Omental fat pad (tissue), 4 donors: Measurements from ENCODE around the gene MTM1. TPM values are rescaled to one million over a fixed set of nuclear protein-coding genes. Genes with fewer than 3 reads are reported as not detected.

Experiments
- ATAC-seq: fragments of 150-250 bp; one replicate; pipeline ENCODE4 v1.9.1; 2016; ENCODE audit warnings: mild to moderate bottlenecking, moderate library complexity; ENCODE audit not compliant: low FRiP score
- DNase-seq: peaks from one replicate; pipeline ENCODE4 v3.0.0-alpha.2; 2019; ENCODE audit warnings: low spot score
- CTCF ChIP-seq, 3 donors: fragments of 450-650 bp; IDR thresholded peaks; one replicate each; pipeline ENCODE4 v1.5.1; 2016 to 2017; ENCODE audit warnings: antibody characterized with exemption in 3 of 3, mild to moderate bottlenecking in 3 of 3, moderate library complexity in 2 of 3
- total RNA-seq, 4 donors: library from RNA; depleted of rRNA; stranded (reverse); fragments of >200 nt; gene quantifications; one replicate each; pipeline ENCODE4 v1.1.0, GENCODE V29; 2016

The MTM1 gene
- total RNA-seq, 4 donors from 2014 or later, result 7.1 to 15.1 (median 9.3) TPM

GRCh38 chrX:150693725-150694574, 125.5 kb downstream of the MTM1 start:
- peak; percentile 30 for ATAC-seq
- no peak for TF ChIP-seq CTCF (IDR thresholded peaks at IDR 0.05)
- DNase-seq, result no peak

- ATAC-seq, result no peak
- TF ChIP-seq CTCF (IDR thresholded peaks at IDR 0.05), result no peak
- no peak for DNase-seq
These were observed 126.5 kb downstream of the MTM1 start for GRCh38 chrX:150694738-150695410.

- DNase-seq (no peak), ATAC-seq (no peak)
- no peak for TF ChIP-seq CTCF (IDR thresholded peaks at IDR 0.05)
These were observed 127.9 kb downstream of the MTM1 start for GRCh38 chrX:150696331-150696730.

- ATAC-seq (no peak), DNase-seq (no peak)
- no peak for TF ChIP-seq CTCF (IDR thresholded peaks at IDR 0.05)
These were observed 128.4 kb downstream of the MTM1 start for GRCh38 chrX:150696866-150697265.

GRCh38 chrX:150697641-150698040, 129.2 kb downstream of the MTM1 start:
- DNase-seq (no peak), ATAC-seq (no peak)
- TF ChIP-seq CTCF (IDR thresholded peaks at IDR 0.05), result no peak

GRCh38 chrX:150698981-150699380, 130.6 kb downstream of the MTM1 start:
- ATAC-seq (no peak), DNase-seq (no peak)
- no peak for TF ChIP-seq CTCF (IDR thresholded peaks at IDR 0.05)
